ENCODE results near the gene NELL1.

DNA sequence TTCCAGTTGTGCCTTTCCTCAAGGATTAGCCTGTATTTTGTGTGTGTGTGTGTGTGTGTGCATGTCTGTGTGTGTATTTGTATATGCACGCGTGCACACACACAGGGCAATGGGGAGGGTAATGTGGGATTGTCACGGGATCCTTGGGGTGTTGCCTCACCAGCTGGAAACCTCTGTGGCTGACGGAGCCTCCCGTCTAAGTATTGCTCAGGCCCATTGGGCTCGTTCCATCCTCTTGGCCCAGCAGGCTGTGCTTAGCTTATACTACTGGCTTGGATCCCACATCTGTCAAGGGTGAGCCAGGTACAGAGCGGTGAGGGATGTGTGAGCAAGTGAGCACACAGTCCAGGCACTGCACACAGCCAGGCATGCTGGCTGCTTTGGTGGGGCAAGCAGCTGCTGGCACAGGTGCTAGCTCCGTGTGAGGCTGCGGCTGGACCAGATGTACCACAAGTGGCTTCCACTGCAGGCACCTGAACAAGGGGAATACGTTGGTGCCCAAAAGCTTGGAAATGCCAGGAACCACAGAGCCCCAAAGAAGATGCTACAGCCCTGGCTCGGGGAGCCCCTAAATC, 462.8 kb downstream of the NELL1 start:
- TF ChIP-seq, protein P1, sequence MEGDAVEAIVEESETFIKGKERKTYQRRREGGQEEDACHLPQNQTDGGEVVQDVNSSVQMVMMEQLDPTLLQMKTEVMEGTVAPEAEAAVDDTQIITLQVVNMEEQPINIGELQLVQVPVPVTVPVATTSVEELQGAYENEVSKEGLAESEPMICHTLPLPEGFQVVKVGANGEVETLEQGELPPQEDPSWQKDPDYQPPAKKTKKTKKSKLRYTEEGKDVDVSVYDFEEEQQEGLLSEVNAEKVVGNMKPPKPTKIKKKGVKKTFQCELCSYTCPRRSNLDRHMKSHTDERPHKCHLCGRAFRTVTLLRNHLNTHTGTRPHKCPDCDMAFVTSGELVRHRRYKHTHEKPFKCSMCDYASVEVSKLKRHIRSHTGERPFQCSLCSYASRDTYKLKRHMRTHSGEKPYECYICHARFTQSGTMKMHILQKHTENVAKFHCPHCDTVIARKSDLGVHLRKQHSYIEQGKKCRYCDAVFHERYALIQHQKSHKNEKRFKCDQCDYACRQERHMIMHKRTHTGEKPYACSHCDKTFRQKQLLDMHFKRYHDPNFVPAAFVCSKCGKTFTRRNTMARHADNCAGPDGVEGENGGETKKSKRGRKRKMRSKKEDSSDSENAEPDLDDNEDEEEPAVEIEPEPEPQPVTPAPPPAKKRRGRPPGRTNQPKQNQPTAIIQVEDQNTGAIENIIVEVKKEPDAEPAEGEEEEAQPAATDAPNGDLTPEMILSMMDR (IDR thresholded peaks at IDR 0.05): no peak
- no peak for TF ChIP-seq RAD21 (conservative IDR thresholded peaks at IDR 0.05 in 1 of 2, IDR thresholded peaks at IDR 0.05 in 1 of 2)
- TF ChIP-seq POLR2A (IDR thresholded peaks at IDR 0.05; ENCODE audit: low read length): no peak
- no peak for TF ChIP-seq POLR2AphosphoS2 (conservative IDR thresholded peaks at IDR 0.05; ENCODE audit: low read length)
- TF ChIP-seq MAFK (IDR thresholded peaks at IDR 0.05; ENCODE audit: partially characterized antibody): no peak
- no peak for TF ChIP-seq CBX8 (IDR thresholded peaks at IDR 0.05)
- TF ChIP-seq CHD4 (IDR thresholded peaks at IDR 0.05; ENCODE audit: borderline replicate concordance): no peak

Measured in A549 (cell line).